ENCODE data around the gene TBC1D22A. TPM values are rescaled to one million over a fixed set of nuclear protein-coding genes. Genes with fewer than 3 reads are reported as not detected.

TBC1D22A gene
- total RNA-seq, 6 experiments from 2014 or later: 20.4 to 24.1 (median 22.2) TPM

DNA sequence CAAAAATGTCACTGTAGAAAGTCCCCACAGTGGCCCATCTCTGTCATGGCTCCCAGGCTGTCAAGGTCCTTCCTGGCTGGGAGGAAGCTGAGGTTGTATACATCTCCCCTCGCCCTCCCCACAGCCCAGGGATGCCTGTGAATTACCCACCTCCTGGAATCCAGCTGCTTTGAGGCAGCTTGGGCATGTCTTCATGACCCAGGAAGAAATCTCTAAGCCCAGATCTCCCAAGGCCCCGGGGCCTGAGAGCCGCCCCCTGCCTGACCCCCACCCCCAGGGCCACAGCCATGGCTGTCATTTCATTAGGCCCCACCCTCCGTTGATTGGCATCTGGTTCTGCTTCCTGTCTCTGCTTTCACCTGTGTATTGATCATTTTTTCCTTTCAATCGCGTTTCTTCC is 207.5 kb downstream of the TBC1D22A start:
- DNase-seq: no peak
- Mint-ChIP-seq H3K9me3 (no peaks in the 10 kb centered on the region), H3K36me3 (ENCODE audit: low read depth) (peaks cover 5% of the 10 kb centered on the region), H3K4me1 (ENCODE audit: low read depth) (peaks cover 5% of the 10 kb centered on the region; the same call in 1 of the 2 replicates), H3K27ac (no peak overlapping the region), H3K4me3 (no peak overlapping the region), H3K27me3 (ENCODE audit: insufficient read depth) (no peaks in the 10 kb centered on the region; the same call in 1 of the 2 replicates)
- TF ChIP-seq, protein P1, sequence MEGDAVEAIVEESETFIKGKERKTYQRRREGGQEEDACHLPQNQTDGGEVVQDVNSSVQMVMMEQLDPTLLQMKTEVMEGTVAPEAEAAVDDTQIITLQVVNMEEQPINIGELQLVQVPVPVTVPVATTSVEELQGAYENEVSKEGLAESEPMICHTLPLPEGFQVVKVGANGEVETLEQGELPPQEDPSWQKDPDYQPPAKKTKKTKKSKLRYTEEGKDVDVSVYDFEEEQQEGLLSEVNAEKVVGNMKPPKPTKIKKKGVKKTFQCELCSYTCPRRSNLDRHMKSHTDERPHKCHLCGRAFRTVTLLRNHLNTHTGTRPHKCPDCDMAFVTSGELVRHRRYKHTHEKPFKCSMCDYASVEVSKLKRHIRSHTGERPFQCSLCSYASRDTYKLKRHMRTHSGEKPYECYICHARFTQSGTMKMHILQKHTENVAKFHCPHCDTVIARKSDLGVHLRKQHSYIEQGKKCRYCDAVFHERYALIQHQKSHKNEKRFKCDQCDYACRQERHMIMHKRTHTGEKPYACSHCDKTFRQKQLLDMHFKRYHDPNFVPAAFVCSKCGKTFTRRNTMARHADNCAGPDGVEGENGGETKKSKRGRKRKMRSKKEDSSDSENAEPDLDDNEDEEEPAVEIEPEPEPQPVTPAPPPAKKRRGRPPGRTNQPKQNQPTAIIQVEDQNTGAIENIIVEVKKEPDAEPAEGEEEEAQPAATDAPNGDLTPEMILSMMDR (IDR thresholded peaks at IDR 0.05): no peak

DNA sequence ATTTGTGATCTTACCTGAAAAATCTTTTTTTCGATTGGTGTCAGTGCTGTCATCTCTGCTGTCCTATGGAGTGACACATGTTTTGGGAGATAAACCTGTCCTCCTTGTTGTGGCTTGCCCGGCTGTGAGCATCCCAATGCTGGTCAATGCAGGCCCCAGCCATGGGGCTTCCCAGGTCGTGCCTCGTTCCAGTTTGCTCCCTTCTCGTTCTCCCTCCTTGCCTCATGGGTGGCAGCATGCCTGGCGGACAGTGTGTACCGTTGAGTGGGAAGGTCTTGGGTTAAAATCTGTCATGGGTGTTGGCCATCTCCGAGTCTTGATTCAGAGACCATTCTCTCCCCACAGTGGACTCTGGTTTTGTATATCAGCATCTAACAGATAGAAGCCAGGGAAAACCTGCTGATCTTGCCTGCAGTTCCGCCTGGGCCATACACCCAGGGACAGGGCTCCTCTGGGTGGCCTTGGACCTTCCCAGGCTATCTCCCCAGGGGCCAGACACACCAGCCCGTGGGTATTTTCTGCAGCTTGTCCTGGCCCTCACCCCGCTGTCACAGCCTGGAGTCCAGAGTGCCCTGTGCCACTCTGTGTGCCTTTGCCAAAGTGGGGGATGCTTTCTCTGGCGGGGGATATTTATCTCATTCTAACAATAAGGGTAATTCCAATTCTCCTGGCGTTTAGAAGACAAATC is 208.1 kb downstream of the TBC1D22A start:
- TF ChIP-seq, protein P1 (IDR thresholded peaks at IDR 0.05): no peak
- Mint-ChIP-seq H3K27ac (no peak overlapping the region), H3K4me1 (ENCODE audit: low read depth) (peaks cover 5% of the 10 kb centered on the region; the same call in 1 of the 2 replicates), H3K4me3 (no peak overlapping the region), H3K27me3 (ENCODE audit: insufficient read depth) (no peaks in the 10 kb centered on the region; the same call in 1 of the 2 replicates), H3K36me3 (ENCODE audit: low read depth) (peaks cover 7% of the 10 kb centered on the region), H3K9me3 (no peaks in the 10 kb centered on the region)
- DNase-seq: no peak

DNA sequence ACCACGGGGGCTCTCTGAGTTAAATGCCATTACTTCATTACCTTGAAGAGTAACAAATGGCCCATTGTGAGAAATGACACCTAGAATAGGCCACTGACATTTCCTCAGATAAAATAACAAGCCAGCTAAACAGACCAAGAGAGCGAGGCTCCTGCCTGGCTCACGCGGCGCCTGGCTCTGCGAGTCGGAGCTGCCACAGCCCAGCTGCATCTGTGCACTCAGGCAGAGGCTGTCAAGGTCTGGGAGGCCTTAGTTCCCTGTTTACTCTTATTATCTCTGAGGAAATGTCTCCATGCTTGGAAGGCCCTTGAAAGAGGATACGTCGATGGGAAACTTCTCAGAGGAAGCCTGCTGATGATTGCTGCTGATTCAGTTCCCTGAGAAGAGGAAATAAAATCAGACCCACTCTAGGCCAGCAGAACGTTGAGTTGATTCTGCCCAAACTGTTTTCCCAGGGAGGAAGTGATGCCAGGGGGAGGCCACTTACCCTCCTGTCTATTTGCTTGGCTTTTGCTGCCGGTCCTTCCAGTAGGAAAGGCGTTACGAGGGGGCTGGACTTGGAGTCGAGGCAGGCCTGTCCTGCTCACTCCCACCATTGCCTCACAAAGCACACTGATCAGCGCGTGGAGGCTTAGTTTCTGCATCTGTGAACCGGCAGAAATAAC is 208.8 kb downstream of the TBC1D22A start:
- Mint-ChIP-seq H3K27me3 (ENCODE audit: insufficient read depth) (no peaks in the 10 kb centered on the region; the same call in 1 of the 2 replicates), H3K4me1 (ENCODE audit: low read depth) (peaks cover under 1% of the 10 kb centered on the region; the same call in 1 of the 2 replicates), H3K9me3 (no peaks in the 10 kb centered on the region), H3K4me3 (no peak overlapping the region), H3K36me3 (ENCODE audit: low read depth) (peaks cover 7% of the 10 kb centered on the region), H3K27ac (no peak overlapping the region)
- no peak for DNase-seq
- TF ChIP-seq, protein P1 (IDR thresholded peaks at IDR 0.05): no peak

DNA sequence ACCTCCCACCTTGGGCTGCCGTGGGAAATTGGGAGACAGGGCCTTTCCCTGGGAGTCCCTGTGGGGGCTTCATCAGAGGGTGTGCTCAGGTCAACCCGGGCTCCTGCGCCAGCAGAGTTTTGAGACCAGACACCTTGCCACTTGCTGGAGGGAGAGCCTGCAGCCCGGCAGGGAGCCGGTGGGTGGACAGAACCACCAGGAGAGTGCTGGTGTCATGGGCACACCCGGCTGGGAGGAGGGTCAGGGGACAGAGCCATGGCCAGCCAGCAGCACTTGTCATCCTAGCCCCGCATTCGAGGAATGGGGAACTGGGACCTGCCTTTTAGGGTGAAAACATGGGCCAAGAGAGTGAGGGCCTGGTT is 209.3 kb downstream of the TBC1D22A start:
- Mint-ChIP-seq H3K36me3 (ENCODE audit: low read depth) (peaks cover 12% of the 10 kb centered on the region), H3K27ac (no peak overlapping the region), H3K27me3 (ENCODE audit: insufficient read depth) (no peaks in the 10 kb centered on the region; the same call in 1 of the 2 replicates), H3K4me1 (ENCODE audit: low read depth) (no peaks in the 10 kb centered on the region), H3K4me3 (no peak overlapping the region), H3K9me3 (no peaks in the 10 kb centered on the region)
- TF ChIP-seq, protein P1 (IDR thresholded peaks at IDR 0.05): no peak
- DNase-seq: no peak

DNA sequence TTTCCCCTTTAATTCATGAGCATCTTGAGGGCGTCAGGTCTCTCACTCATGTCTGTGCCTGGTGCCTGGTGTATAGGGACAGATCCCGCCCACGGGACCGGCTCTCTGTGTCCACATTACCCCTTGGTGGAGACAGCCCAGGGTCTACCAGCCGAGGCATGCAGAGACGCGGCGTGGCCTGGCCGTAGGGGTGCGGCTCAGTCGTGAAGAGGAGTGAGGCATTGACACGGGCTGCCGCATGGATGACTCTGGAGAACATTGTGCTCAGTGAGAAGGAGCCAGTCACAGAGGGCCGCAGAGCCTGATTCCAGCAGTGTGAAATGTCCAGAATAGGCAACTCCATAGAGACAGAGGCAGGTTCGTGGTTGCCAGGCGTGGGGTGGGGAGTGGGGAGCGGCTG is 209.8 kb downstream of the TBC1D22A start:
- peaks cover 17% of the 10 kb centered on the region for H3K36me3 Mint-ChIP-seq (ENCODE audit: low read depth)
- H3K27me3 Mint-ChIP-seq (ENCODE audit: insufficient read depth): no peaks in the 10 kb centered on the region; the same call in 1 of the 2 replicates
- TF ChIP-seq, protein P1 (IDR thresholded peaks at IDR 0.05): no peak
- H3K4me1 Mint-ChIP-seq (ENCODE audit: low read depth): no peaks in the 10 kb centered on the region
- no peak overlapping the region for H3K4me3 Mint-ChIP-seq
- no peak overlapping the region; the same call in 1 of the 2 replicates for H3K27ac Mint-ChIP-seq
- DNase-seq: no peak
- no peaks in the 10 kb centered on the region for H3K9me3 Mint-ChIP-seq

All from HFFc6 (cell line).